Neural progenitor cell (in vitro differentiated cells): ENCODE data around the gene DRG2. TPM values are rescaled to one million over a fixed set of nuclear protein-coding genes. Genes with fewer than 3 reads are reported as not detected.

Experiments
- DNase-seq: peaks from one replicate; pipeline ENCODE4 v3.0.0-alpha.2; 2016; ENCODE audit warnings: low spot score
- H2AFZ ChIP-seq: fragments of 200-600 bp; sonication (generic); replicated peaks from 2 replicates; pipeline ENCODE4 v1.6.1; 2016; ENCODE audit warnings: antibody characterized with exemption
- H3F3A ChIP-seq: fragments of 200-600 bp; sonication (generic); 2 replicates; pipeline ENCODE4 v1.6.1; 2016; ENCODE audit warnings: antibody characterized with exemption, low read depth
- H3K27ac ChIP-seq: fragments of 200-600 bp; sonication (generic); 2 replicates; pipeline ENCODE4 v1.5.1; 2016; ENCODE audit warnings: mild to moderate bottlenecking
- H3K27me3 ChIP-seq: fragments of 200-600 bp; sonication (generic); 2 replicates; pipeline ENCODE4 v1.6.1; 2016; ENCODE audit warnings: mild to moderate bottlenecking, moderate library complexity
- H3K36me3 ChIP-seq: fragments of 200-600 bp; sonication (generic); 2 replicates; pipeline ENCODE4 v1.5.1; 2016
- H3K4me1 ChIP-seq: fragments of 200-600 bp; sonication (generic); 2 replicates; pipeline ENCODE4 v1.6.1; 2016; ENCODE audit warnings: mixed run types
- H3K4me2 ChIP-seq: fragments of 200-600 bp; sonication (generic); 2 replicates; pipeline ENCODE4 v1.6.1; 2016
- H3K4me3 ChIP-seq: fragments of 200-600 bp; sonication (generic); 2 replicates; pipeline ENCODE4 v1.5.1; 2016
- H3K79me2 ChIP-seq: fragments of 200-600 bp; sonication (generic); 2 replicates; pipeline ENCODE4 v1.6.1; 2016; ENCODE audit warnings: low read depth
- H3K9ac ChIP-seq: fragments of 200-600 bp; sonication (generic); 2 replicates; pipeline ENCODE4 v1.6.1; 2016
- H3K9me3 ChIP-seq: fragments of 200-600 bp; sonication (generic); 2 replicates; pipeline ENCODE4 v1.5.1; 2016; ENCODE audit warnings: low read depth
- H4K20me1 ChIP-seq: fragments of 200-600 bp; sonication (generic); 2 replicates; pipeline ENCODE4 v1.6.1; 2016; ENCODE audit warnings: low read depth
- H3K27ac Mint-ChIP-seq: 3 replicates; pipeline ENCODE4 v1.8.0; 2021; ENCODE audit warnings: mixed read lengths
- H3K27me3 Mint-ChIP-seq: 2 replicates; pipeline ENCODE4 v1.8.0; 2022; ENCODE audit warnings: low read depth, mild to moderate bottlenecking, inconsistent platforms, moderate library complexity, mixed read lengths; ENCODE audit not compliant: insufficient read depth
- H3K36me3 Mint-ChIP-seq: 3 replicates; pipeline ENCODE4 v1.8.0; 2021; ENCODE audit warnings: mixed read lengths
- H3K4me1 Mint-ChIP-seq: 3 replicates; pipeline ENCODE4 v1.8.0; 2021; ENCODE audit warnings: mixed read lengths
- H3K4me3 Mint-ChIP-seq: 3 replicates; pipeline ENCODE4 v1.8.0; 2021; ENCODE audit warnings: mild to moderate bottlenecking, moderate library complexity, mixed read lengths
- H3K9me3 Mint-ChIP-seq: 3 replicates; pipeline ENCODE4 v1.8.0; 2020; ENCODE audit warnings: mixed read lengths
- CTCF ChIP-seq: fragments of 200-600 bp; sonication (generic); IDR thresholded peaks from 2 replicates; pipeline ENCODE4 v1.5.1; 2017; ENCODE audit warnings: antibody characterized with exemption, mild to moderate bottlenecking
- EZH2 ChIP-seq: fragments of 200-600 bp; sonication (generic); IDR thresholded peaks from 2 replicates; pipeline ENCODE4 v1.6.1; 2017; ENCODE audit warnings: antibody characterized with exemption, mild to moderate bottlenecking, moderate library complexity
- EZH2phosphoT487 ChIP-seq: fragments of 200-600 bp; sonication (generic); IDR thresholded peaks from 2 replicates; pipeline ENCODE4 v1.6.1; 2017; ENCODE audit warnings: antibody characterized with exemption
- total RNA-seq: library from RNA; depleted of rRNA; stranded (reverse); fragments of >200 nt; gene quantifications from 2 replicates; pipeline ENCODE4 v1.2.3, GENCODE V29; 2015; ENCODE audit warnings: low replicate concordance

The DRG2 gene
- total RNA-seq, 1 donor from 2014 or later, result 24.8 TPM

GRCh38 chr17:18132711-18133110, 45.0 kb downstream of the DRG2 start:
- no peak for DNase-seq
- Histone ChIP-seq H3K9ac (no peak overlapping the region), H3K79me2 (no peaks in the 10 kb centered on the region), H3K9me3 (no peaks in the 10 kb centered on the region), H3K27ac (no peak overlapping the region), H2AFZ (no peak overlapping the region), H3K36me3 (no peaks in the 10 kb centered on the region), H3K27me3 (no peaks in the 10 kb centered on the region), H4K20me1 (no peaks in the 10 kb centered on the region), H3K4me2 (no peak overlapping the region), H3K4me1 (no peaks in the 10 kb centered on the region), H3K4me3 (no peak overlapping the region), H3F3A (no peaks in the 10 kb centered on the region)
- peaks cover 6% of the 10 kb centered on the region for H3K27me3 Mint-ChIP-seq
- no peak overlapping the region for H3K4me3 Mint-ChIP-seq
- H3K9me3 Mint-ChIP-seq, result no peaks in the 10 kb centered on the region
- TF ChIP-seq EZH2phosphoT487 (no peak), EZH2 (no peak), CTCF (no peak)
- H3K4me1 Mint-ChIP-seq, result peaks cover 8% of the 10 kb centered on the region
- no peaks in the 10 kb centered on the region for H3K36me3 Mint-ChIP-seq
- H3K27ac Mint-ChIP-seq, result no peak overlapping the region

- Mint-ChIP-seq H3K27ac (peak overlapping the region; percentile 87), H3K9me3 (no peaks in the 10 kb centered on the region), H3K27me3 (peaks cover 4% of the 10 kb centered on the region)
Observed at GRCh38 chr17:18136357-18136756, 48.6 kb downstream of the DRG2 start.

DNA sequence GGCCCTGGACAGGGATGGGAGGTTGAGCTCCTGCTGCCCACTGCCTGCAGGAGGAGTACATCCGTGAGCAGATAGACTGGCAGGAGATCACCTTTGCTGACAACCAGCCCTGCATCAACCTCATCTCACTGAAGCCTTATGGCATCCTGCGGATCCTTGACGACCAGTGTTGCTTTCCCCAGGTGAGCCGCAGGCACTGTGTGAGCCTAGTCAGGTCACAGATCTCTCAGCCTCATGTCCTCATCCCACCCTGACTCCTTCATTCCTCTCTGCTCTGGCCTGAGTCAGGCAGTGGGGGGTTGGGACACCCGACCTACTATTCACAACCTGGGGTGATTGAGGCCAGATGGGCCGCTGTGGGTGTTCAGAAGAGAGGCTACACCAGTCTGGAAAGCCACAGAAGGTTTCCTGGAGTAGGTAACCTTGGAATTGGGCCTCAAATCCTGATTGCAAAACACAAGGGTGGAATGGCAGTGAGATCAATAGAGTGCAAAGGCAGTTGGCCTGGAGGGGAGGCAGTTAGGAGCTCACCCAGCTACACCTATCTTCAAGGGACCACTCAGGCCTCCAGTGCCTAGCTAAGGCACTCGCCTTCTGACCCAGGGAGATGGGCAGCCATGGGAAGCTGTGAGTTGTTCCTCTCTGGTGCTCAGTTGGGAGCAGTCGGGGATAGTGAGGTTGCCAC, 50.5 kb downstream of the DRG2 start:
- H3K9me3 ChIP-seq, result no peaks in the 10 kb centered on the region
- no peak overlapping the region for H3K27ac ChIP-seq
- H3F3A ChIP-seq, result no peaks in the 10 kb centered on the region
- TF ChIP-seq CTCF (no peak), EZH2phosphoT487 (no peak), EZH2 (no peak)
- H3K79me2 ChIP-seq, result no peaks in the 10 kb centered on the region
- Mint-ChIP-seq H3K4me3 (no peak overlapping the region), H3K27ac (peak overlapping the region; percentile 51), H3K27me3 (peaks cover 4% of the 10 kb centered on the region), H3K36me3 (no peaks in the 10 kb centered on the region), H3K9me3 (no peaks in the 10 kb centered on the region), H3K4me1 (peaks cover 15% of the 10 kb centered on the region)
- H3K4me2 ChIP-seq, result no peak overlapping the region
- H3K36me3 ChIP-seq, result no peaks in the 10 kb centered on the region
- no peaks in the 10 kb centered on the region for H3K27me3 ChIP-seq
- H3K9ac ChIP-seq, result no peak overlapping the region
- no peak for DNase-seq
- H2AFZ ChIP-seq, result no peak overlapping the region
- no peaks in the 10 kb centered on the region for H4K20me1 ChIP-seq
- no peak overlapping the region for H3K4me3 ChIP-seq
- H3K4me1 ChIP-seq, result peaks cover 1% of the 10 kb centered on the region

More at GRCh38 chr17:18136357-18136756, 48.6 kb downstream of the DRG2 start:
- Histone ChIP-seq H3K9me3 (no peaks in the 10 kb centered on the region), H3K4me3 (no peak overlapping the region), H3K4me1 (no peaks in the 10 kb centered on the region), H2AFZ (no peak overlapping the region), H4K20me1 (no peaks in the 10 kb centered on the region), H3F3A (no peaks in the 10 kb centered on the region), H3K36me3 (no peaks in the 10 kb centered on the region), H3K4me2 (no peak overlapping the region), H3K9ac (no peak overlapping the region), H3K79me2 (no peaks in the 10 kb centered on the region), H3K27me3 (no peaks in the 10 kb centered on the region), H3K27ac (no peak overlapping the region)
- DNase-seq, result no peak
- TF ChIP-seq EZH2phosphoT487 (no peak), EZH2 (no peak), CTCF (no peak)
- no peak overlapping the region for H3K4me3 Mint-ChIP-seq
- no peaks in the 10 kb centered on the region for H3K36me3 Mint-ChIP-seq
- peaks cover 14% of the 10 kb centered on the region for H3K4me1 Mint-ChIP-seq
